Stimulated activated CD8-positive, alpha-beta memory T cell treated with anti-CD3 and anti-CD28 coated beads, Interleukin-15, amount 100 ng/mL, for 24 hours (primary cell): ENCODE results near the gene NT5C3A.
"Not testable (repeated sequence)": the region's sequence is repeated elsewhere in the genome, so short reads cannot be mapped to it uniquely, and the experiment has no call there.

Source experiments
- DNase-seq: peaks from one replicate; pipeline ENCODE4 v3.0.0-alpha.2; 2020; ENCODE audit warnings: low read depth

Gene NT5C3A

GRCh38 chr7:33041631-33042428 is 20.7 kb downstream of the NT5C3A start:
- no peak for DNase-seq

GRCh38 chr7:33040803-33041516 is 21.6 kb downstream of the NT5C3A start:
- DNase-seq = no peak

GRCh38 chr7:33039903-33040292 is 22.7 kb downstream of the NT5C3A start:
- no peak for DNase-seq

GRCh38 chr7:33039257-33039902 is 23.2 kb downstream of the NT5C3A start:
- DNase-seq = no peak

- no peak for DNase-seq
Measured at GRCh38 chr7:33038639-33039038, 23.9 kb downstream of the NT5C3A start.

GRCh38 chr7:33035776-33036175 is 26.8 kb downstream of the NT5C3A start:
- no peak for DNase-seq

- no peak for DNase-seq
Measured at GRCh38 chr7:33024189-33024757, 38.3 kb downstream of the NT5C3A start.

- no peak for DNase-seq
Measured at GRCh38 chr7:33012364-33012763, 50.2 kb downstream of the NT5C3A start.

- no peak for DNase-seq
Measured at GRCh38 chr7:33009734-33010133, 52.8 kb downstream of the NT5C3A start.

GRCh38 chr7:33005690-33006089 is 56.9 kb downstream of the NT5C3A start:
- not testable (repeated sequence) for DNase-seq

- DNase-seq = not testable (repeated sequence)
Measured at GRCh38 chr7:33005193-33005592, 57.4 kb downstream of the NT5C3A start.

GRCh38 chr7:33004104-33004616 is 58.4 kb downstream of the NT5C3A start:
- not testable (repeated sequence) for DNase-seq

- DNase-seq = not testable (repeated sequence)
Measured at GRCh38 chr7:33003111-33003510, 59.5 kb downstream of the NT5C3A start.

- DNase-seq = not testable (repeated sequence)
Measured at GRCh38 chr7:32999380-32999779, 63.2 kb downstream of the NT5C3A start.

- DNase-seq = not testable (repeated sequence)
Measured at GRCh38 chr7:32998361-32999171, 64.0 kb downstream of the NT5C3A start.

GRCh38 chr7:32997956-32998355 is 64.6 kb downstream of the NT5C3A start:
- not testable (repeated sequence) for DNase-seq

- not testable (repeated sequence) for DNase-seq
Measured at GRCh38 chr7:32992750-32993149, 69.8 kb downstream of the NT5C3A start.

GRCh38 chr7:32991975-32992700 is 70.4 kb downstream of the NT5C3A start:
- DNase-seq = not testable (repeated sequence)

- DNase-seq = not testable (repeated sequence)
Measured at GRCh38 chr7:32991068-32991585, 71.4 kb downstream of the NT5C3A start.

- not testable (repeated sequence) for DNase-seq
Measured at GRCh38 chr7:32988148-32988547, 74.4 kb downstream of the NT5C3A start.
